NCI-H82 treated with DMSO at 0.1 percent for 48 hours (cell line): Measurements from ENCODE around the gene FST.

Experiments used
- DNase-seq: peaks from one replicate; lab custom pipeline; 2025; ENCODE audit not compliant: unreplicated experiment; lab: John Stamatoyannopoulos, UW

Gene FST

DNA sequence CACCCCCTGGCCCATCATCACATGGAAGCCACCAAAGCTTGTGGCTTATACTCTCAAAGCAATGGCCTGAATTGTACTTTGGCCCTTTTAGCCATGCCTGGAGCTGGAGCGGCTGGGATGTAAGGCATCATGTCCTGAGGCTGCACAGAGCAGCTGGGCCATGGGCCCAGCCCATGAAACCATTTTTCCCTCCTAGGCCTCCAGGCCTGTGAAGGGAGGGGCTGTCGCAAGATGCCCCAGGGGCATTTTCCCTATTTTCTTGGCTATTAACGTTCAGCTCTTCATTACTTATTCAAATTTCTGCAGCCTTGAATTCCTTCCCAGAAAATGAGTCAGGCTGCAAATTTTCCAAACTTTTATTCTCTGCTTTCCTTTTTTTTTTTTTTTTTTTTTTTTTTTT, 27.7 kb downstream of the FST start:
- DNase-seq: no peak

DNA sequence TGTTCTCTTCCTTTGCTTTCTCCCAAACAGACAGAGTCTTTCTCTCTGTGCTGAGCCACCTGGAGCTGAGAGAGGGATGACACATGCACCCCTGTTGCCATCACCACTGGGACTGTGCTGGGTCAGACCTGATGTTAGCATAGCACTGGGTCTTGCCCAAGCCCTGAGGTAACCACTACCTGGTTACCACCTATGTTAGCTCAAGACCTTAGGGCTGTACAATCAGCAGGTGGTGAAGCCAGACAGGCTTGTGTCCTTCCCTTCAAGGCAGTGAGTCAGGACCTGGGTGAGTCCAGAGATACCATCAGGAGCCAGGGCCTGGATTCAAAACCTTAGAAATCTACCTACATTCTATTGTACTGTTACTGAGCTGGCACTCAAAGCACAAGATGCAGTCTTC, 32.1 kb downstream of the FST start:
- DNase-seq: no peak

DNA sequence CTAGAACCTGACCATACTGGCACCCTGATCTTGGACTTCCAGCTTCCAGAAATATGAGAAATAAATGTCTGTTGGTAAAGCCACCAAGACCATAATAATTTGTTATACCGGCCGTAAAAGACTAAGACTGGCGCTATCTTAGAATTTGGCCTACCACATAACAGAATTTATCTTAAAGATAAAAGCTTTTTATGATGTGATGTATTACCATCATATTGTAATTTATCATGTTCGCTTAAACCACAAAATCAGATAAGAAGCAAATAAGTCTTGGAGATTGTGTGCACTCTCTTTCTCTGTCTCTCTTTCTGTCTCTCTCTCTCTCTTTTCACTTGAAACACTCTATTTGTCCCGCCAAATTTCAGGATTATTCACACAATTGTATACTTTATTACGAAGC, 35.6 kb downstream of the FST start:
- no peak for DNase-seq

DNA sequence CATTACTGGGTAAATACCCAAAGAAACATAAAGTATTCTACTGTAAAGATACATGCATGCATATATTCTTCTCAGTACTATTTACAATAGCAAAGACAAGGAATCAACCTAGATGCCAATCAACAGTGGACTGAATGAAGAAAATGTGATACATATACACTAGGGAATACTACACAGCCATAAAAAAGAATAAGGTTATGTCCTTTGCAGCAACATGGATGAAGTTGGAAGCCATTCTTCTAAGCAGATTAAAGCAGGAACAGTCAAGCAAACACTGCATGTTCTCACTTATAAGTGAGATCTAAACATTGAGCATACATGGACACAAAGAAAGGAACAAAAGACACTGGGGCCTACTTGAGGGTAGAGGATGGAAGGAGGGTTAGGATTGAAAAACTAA, 40.4 kb downstream of the FST start:
- DNase-seq: no peak
